Measurements from ENCODE around the gene RNF223. TPM values are rescaled to one million over a fixed set of nuclear protein-coding genes. Genes with fewer than 3 reads are reported as not detected.
"Not testable (repeated sequence)": the region's sequence is repeated elsewhere in the genome, so short reads cannot be mapped to it uniquely, and the experiment has no call there.

RNF223 gene
- total RNA-seq, 4 donors from 2014 or later, result not detected

DNA sequence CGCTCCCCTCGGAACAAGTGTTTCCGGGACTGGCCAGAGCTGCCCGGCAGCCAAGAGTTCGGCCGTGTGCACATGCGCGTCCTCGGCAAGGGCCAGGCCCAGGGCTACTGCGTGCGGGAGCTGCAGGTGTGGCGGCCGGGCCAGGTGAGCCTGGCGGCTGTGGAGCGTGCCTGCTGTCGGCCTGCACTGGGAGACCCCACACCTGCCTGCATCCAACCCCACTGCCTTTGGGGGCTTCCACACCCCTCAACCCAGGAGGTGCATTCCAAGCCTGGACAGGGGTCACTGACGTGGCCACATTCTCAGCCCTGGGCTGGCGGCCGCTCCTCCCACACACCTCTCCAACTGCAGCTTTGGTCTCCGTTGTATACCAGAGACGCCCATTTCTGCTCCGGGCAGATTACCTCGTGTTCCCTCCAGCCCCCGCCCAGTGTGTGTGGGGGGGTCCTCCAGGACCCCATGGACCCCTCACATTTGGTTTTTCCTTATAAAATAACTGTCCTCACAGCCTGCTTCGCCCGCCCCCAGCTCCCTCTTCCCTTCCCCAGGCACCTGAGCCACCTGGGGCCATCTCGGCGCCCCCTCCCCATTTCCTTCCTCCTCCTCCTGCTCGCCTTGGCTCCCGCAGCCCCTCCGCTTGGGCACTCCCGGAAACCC lies 6.1 kb downstream of the RNF223 start:
- no peak for DNase-seq (ENCODE audit: extremely low spot score)
- peak overlapping the region; percentile 47 to 65 (median 52) for H3K4me3 ChIP-seq
- H3K36me3 ChIP-seq, result no peaks in the 10 kb centered on the region
- no peak overlapping the region for H3K27ac ChIP-seq (replicated peaks in 1 of 4)
- WGBS, result 58% methylated on average over 32 of the region's 32 CpGs
- intact Hi-C loops (cut with DNase I), result no loop called here
- peaks cover 7 to 89% (median 36%) of the 10 kb centered on the region in 4 donors for H3K27me3 ChIP-seq
- TF ChIP-seq POLR2AphosphoS5 (IDR thresholded peaks at IDR 0.05) (no peak), EP300 (IDR thresholded peaks at IDR 0.05) (no peak), POLR2A (IDR thresholded peaks at IDR 0.05; ENCODE audit: low read depth) (no peak)
- TF ChIP-seq, protein P1, sequence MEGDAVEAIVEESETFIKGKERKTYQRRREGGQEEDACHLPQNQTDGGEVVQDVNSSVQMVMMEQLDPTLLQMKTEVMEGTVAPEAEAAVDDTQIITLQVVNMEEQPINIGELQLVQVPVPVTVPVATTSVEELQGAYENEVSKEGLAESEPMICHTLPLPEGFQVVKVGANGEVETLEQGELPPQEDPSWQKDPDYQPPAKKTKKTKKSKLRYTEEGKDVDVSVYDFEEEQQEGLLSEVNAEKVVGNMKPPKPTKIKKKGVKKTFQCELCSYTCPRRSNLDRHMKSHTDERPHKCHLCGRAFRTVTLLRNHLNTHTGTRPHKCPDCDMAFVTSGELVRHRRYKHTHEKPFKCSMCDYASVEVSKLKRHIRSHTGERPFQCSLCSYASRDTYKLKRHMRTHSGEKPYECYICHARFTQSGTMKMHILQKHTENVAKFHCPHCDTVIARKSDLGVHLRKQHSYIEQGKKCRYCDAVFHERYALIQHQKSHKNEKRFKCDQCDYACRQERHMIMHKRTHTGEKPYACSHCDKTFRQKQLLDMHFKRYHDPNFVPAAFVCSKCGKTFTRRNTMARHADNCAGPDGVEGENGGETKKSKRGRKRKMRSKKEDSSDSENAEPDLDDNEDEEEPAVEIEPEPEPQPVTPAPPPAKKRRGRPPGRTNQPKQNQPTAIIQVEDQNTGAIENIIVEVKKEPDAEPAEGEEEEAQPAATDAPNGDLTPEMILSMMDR (IDR thresholded peaks at IDR 0.05), result no peak
- H3K4me1 ChIP-seq, result peaks cover 22 to 34% (median 29%) of the 10 kb centered on the region in 4 donors
- H3K9me3 ChIP-seq, result no peaks in the 10 kb centered on the region

DNA sequence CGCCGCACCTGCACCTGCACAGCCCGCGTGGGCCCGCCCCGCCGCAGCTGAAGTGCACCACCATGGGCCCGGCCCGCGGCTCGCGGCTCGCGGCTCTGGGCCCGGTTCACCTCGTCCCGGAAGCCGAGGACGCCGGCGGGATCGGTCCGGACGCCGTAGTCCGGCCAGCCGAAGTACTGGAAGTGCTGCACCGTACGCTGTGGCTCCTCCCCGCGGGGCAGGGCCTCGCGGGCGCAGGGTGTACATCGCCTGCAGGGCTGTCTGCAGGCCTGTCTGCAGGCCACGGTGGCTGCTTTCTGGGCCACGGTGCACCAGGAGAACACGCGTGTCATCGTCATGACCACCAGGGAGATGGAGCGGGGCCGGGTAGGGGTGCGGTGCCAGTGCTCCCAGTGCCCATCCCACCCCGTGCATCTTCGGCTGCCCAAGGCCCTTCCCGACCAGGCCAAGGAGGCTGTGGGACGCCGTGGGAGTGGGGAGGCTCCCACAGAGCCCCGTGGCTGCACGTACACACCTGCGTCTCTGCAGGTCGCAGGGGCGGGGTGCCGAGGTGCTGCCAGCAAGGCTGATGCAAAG lies 6.7 kb downstream of the RNF223 start:
- 79% methylated on average over 13 of the region's 54 CpGs for WGBS

DNA sequence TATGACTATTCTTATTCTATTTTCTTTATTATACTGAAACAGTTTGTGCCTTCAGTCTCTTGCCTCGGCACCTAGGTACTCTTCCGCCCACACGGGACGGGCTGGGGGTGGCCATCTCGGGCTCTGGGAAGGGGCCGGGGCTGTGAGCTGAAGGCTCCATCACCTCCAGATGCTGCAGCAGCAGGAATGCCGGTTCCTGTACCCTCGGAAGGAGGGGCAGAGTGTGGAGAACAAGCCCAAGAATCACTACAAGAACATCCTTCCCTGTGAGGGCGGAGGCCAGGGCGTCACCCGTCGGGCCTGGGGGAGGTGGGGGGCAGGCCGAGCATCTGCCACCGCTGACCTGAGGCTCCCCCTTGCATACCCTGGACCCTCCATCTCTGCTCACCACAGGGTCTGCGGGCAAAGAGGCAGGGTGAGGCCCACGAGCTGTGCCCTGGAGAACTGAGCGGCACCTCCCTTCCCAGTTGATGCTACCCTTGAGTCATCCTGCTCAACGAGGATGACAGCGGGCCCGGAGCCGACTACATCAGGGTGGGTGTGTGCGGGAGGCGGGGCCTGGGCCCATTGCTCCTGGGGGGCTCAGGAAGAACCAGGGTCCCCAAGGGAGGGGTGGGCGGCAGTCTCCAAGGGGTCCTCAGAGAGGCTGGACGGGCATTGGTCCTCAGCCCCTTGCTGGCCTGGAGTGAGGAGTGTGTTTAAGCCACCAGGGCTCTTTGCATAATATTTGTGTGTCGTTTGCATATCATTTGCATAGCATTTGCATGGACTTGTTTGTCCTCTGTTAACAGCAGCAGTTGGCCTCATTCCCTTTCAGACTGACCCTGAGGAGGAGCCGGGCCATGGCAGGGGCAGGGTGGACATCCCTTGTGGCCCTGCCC lies 7.5 kb downstream of the RNF223 start:
- TF ChIP-seq EP300 (IDR thresholded peaks at IDR 0.05) (no peak), POLR2AphosphoS5 (IDR thresholded peaks at IDR 0.05) (no peak), POLR2A (IDR thresholded peaks at IDR 0.05; ENCODE audit: low read depth) (no peak)
- TF ChIP-seq, protein P1 (IDR thresholded peaks at IDR 0.05), result no peak
- no peak overlapping the region for H3K4me3 ChIP-seq
- H3K4me1 ChIP-seq, result peaks cover 22 to 42% (median 36%) of the 10 kb centered on the region in 4 donors
- no peaks in the 10 kb centered on the region for H3K9me3 ChIP-seq
- H3K27me3 ChIP-seq, result peaks cover 7 to 89% (median 35%) of the 10 kb centered on the region in 4 donors
- 69% methylated on average over 9 of the region's 27 CpGs for WGBS
- intact Hi-C loops (cut with DNase I), result no loop called here
- DNase-seq (ENCODE audit: extremely low spot score), result no peak
- no peak overlapping the region for H3K27ac ChIP-seq (replicated peaks in 1 of 4)
- no peaks in the 10 kb centered on the region for H3K36me3 ChIP-seq

More for the DNA sequence above, 6.7 kb downstream of the RNF223 start:
- Histone ChIP-seq H3K27ac (replicated peaks in 1 of 4) (no peak overlapping the region), H3K4me1 (peaks cover 22 to 38% (median 32%) of the 10 kb centered on the region in 4 donors), H3K9me3 (no peaks in the 10 kb centered on the region), H3K36me3 (no peaks in the 10 kb centered on the region), H3K4me3 (no peak overlapping the region), H3K27me3 (peaks cover 7 to 89% (median 35%) of the 10 kb centered on the region in 4 donors)
- intact Hi-C loops (cut with DNase I), result no loop called here
- TF ChIP-seq, protein P1 (IDR thresholded peaks at IDR 0.05), result no peak
- no peak for TF ChIP-seq EP300 (IDR thresholded peaks at IDR 0.05)
- TF ChIP-seq POLR2AphosphoS5 (IDR thresholded peaks at IDR 0.05), result no peak
- no peak for TF ChIP-seq POLR2A (IDR thresholded peaks at IDR 0.05; ENCODE audit: low read depth)
- no peak for DNase-seq (ENCODE audit: extremely low spot score)

DNA sequence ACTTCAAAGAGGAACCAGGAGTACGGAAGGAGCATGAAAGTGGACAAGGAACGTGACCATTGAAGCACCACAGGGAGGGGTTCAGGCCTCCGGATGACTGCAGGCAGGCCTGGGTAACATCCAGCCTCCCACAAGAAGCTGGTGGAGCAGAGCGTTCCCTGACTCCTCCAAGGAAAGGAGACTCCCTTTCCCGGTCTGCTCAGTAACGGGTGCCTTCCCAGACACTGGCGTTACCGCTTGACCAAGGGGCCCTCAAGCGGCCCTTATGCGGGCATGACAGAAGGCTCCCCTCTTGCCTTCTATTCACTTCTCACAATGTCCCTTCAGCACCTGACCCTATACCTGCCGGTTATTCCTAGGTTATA lies 8.2 kb downstream of the RNF223 start:
- intact Hi-C loops (cut with DNase I); H3K36me3 ChIP-seq; H3K4me3 ChIP-seq; DNase-seq (ENCODE audit: extremely low spot score); H3K9me3 ChIP-seq; H3K27ac ChIP-seq (replicated peaks in 1 of 4): not testable (repeated sequence)
- Histone ChIP-seq H3K4me1 (peaks cover 22 to 42% (median 36%) of the 10 kb centered on the region in 4 donors), H3K27me3 (peaks cover 7 to 89% (median 41%) of the 10 kb centered on the region in 4 donors)
- 81% methylated on average over 11 of the region's 11 CpGs for WGBS

All from esophagus muscularis mucosa (tissue), 4 donors.